GM19328 (cell line): Measurements from ENCODE around the gene OXER1.
"Not testable (repeated sequence)": the region's sequence is repeated elsewhere in the genome, so short reads cannot be mapped to it uniquely, and the experiment has no call there.

Source experiments
- ATAC-seq: cut with Tn5 transposase; IDR thresholded peaks from one replicate; pipeline ENCODE4 v1.9.1; 2021; ENCODE audit warnings: mild to moderate bottlenecking, moderate library complexity; ENCODE audit not compliant: unreplicated experiment

OXER1 gene

DNA sequence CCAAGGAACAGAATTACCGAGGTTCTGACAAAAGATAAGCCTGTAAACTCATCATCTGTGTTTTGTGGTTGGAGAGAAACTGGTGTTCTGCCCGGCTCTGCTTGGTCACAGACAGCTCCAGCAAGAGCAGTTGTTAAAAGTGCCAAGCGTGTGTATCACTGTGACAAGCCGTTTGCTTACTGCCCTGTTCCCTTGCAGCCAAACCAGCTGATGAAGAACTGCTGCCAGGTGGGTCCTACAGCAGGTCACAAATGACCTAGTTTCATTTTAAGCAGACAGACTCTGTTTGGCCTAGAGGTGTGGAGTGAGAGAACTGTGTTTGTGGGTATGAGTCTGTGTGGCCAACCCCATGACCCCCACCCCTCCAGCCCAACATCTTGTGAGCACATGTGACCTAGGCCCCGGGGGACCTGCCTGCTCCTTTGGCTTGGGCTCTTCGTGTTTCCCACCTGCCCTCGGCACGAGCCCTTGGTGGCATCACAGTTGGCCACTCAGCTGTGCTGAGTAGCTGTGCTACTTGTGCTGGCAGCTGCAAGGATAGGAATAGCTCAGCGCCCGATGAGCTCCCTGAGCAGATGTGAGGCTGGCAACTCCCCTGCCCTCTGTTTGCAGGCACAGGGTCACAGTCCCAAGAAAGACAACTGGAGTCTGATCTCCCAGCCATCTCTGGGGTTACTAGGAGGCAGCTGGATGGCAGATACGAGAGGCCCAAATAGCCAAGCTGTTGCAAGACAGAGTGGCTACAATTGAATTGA lies 9.7 kb downstream of the OXER1 start:
- ATAC-seq, result peak; percentile 51

DNA sequence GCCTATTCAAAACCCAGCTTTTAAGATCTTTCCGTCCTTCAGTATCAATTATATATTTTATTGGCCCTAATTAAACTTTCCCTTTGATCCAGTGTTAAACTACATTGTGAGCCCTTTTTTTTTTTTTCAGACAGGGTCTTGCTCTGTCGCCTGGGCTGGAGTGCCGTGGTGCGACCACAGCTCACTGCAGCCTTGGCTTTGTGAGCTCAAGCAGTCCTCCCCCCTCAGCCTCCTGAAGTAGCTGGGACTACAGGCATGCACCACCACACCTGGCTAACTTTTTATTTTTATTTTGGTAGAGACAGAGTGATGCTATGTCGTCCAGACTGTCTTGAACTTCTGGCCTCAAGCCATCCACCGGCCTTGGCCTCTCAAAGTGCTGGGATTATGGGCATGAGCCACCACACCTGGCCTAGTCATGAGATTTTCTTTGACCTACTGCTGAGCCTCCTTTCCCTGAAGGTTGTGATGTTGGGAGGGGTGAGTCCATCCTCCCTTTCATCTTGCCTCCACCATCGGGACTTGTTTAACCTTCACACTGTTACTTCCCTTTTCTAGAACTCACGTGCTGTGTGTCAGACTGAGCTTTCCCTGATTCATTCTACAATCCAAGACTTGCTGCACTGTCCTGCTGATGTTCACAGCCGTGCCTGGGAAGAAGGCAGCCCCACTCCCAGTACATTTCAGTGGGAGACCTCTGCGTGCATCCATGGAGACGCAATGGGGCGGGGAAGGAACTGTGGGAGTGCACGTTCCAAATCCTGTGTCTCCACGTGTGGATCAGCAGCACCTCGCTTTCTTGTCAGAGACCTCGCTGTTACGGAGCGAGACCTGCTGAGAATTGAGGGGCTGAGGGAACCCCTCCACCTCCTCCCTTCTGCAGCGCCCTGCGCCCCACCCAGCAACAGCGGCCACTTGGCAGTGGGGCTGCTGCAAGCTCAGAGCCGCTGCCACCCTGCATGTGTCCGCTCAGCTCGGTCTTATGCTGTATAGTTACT lies 10.8 kb downstream of the OXER1 start:
- no peak for ATAC-seq

DNA sequence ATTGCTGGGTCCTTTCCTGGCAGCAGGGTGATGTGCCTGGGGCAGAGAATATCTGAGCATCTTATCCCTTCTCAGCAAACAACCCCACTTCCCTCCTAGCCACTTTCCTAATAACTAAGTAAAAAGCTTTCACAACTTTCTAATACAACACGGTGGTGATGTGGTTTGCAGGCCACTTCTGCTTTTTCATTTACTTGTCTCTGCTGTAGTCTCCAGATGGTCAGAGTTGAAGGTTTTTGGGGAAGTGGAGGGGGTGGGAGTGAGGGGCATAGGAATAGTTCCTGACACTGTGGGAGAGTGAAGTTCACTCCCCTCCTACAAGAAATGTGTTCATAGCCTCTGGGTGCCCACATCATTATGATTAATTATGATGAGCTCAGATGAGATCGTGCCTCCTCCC lies 11.6 kb downstream of the OXER1 start:
- ATAC-seq, result peak; percentile 67

DNA sequence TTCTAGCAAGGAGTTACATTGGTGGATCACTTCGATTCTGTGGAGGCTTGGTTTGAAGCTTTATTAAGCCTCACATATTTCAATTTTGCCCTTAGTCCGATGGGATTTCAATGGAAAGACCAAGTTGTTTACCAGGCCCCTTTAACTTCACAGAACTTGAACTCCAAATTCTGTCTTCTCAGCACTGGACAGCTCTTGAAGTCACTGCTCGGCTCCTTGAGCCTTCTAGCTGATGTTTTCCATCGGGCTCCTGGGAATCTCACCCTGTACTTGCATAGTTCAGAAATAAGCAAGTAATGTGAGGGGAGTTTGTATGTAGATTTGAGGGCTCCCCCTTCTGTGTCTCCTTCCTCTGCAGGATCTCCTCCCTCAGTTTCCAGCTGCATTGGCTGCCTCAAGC lies 15.1 kb downstream of the OXER1 start:
- ATAC-seq, result no peak

DNA sequence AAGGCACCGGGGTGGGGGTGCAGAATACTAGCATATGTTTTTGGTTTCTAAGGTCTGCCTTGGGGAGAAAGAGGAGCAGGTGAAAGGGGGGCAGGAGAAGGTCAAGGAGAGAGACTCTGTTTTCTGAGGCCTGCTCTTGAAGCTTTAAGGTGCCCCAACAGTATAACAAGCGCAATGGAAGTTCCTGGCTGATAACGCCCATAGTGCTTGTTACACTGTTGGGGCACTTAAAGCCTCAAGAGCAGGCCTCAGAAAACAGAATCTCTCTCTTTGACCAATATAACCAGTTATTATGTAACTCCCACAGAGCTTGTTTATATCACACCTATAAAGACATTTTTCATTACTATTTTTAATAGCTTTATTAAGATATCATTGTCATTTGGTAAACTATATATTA lies 16.5 kb downstream of the OXER1 start:
- ATAC-seq, result no peak

DNA sequence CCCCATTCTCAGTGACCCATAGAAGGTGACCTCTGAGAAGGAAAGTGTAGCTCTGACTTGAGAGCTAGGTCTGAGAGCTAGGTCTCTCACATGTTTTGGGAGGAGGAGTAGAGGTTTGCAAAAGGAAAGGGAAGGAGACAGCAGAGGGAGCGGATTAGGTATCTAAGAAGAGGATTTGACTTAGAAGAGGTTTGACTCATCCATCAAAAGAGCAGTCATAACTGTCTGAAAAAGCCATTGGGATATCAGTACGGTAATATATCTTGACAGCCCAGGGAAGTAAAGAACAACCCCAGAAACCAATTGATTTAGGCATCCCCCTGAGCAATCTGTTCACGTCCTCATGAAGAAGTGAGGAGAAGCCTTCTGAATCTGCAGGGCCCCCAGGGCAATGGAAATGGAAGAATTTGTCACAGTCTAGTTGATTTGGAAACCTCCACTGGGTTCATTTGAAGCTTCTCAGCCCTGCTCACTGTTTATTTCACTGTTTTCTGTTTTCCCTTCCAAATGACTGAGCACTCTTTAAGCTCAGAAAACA lies 19.3 kb downstream of the OXER1 start:
- ATAC-seq, result no peak

DNA sequence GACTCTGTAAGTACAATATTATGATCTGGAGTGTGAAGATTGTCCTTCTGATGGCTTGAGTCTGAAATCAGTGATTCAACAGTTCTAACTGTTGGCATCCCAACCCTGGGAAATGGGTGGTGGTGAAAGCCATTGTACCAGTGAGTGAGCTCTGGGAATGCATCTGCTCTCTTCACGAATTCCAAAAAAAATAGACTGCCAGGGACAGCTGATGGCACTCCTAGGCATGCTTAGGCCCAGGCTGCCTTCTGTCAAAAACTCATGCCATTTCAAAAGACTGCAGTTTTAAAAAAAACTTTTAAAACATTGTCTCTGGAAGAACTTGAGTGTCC lies 20.3 kb downstream of the OXER1 start:
- no peak for ATAC-seq

DNA sequence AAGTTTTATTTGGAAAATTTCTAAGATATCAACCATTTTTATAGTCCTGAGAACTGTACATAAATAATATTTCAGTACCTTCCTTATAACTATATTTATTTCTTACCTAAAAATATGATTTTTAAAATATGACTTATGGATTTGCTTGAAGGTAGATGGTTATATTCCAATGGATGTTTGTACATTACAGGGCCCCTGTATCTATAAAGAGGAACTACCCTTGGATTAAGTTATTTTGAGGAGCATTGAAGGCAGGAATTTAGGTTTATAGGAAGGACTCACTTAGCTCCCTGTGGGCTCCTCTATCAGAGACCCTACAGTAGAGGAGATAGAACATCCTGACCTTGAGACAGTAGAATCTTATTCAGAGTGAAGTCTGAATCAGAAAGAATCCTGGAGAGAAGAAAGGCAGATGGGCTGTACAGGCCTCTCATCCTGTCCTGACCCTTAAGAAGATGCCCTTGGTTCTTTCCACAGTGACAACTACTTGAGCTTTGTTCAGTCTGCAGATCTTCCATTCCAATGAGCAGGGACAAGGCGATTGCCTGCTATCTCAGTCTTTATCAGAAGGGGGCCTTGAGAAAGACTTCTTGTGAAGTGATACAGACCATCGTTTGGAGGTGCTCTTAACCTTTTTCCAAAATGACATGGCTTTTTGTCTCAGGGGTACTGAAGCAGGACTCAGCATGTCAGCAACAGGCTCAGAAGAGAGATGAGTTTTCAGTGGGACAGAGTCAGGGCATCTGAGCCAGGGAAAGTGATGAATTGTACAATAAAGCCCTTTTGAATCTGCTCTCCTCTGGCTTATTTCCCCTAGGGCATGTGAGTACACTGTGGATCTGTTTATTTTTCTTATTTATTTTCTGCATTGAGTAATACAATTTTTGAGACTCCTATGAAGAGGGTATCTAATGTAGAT lies 20.9 kb downstream of the OXER1 start:
- no peak for ATAC-seq

DNA sequence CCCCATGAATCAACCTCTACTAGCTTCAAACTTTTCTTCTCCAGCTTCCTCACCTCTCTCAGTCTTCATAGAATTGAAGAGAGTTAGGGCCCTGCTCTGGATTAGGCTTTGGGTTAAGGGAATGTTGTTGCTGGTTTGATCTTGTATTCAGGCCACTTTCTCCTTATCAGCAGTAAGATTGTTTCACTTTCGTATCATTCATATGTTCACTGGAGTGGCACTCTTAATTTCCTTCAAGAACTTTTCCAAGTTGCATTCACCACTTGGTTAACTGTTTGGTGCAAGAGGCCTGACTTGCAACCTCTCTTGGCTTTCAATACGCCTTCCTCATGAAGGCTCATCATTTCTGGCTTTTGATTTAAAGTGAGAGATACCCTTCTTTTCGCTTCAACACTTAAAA lies 22.8 kb downstream of the OXER1 start:
- no peak for ATAC-seq

DNA sequence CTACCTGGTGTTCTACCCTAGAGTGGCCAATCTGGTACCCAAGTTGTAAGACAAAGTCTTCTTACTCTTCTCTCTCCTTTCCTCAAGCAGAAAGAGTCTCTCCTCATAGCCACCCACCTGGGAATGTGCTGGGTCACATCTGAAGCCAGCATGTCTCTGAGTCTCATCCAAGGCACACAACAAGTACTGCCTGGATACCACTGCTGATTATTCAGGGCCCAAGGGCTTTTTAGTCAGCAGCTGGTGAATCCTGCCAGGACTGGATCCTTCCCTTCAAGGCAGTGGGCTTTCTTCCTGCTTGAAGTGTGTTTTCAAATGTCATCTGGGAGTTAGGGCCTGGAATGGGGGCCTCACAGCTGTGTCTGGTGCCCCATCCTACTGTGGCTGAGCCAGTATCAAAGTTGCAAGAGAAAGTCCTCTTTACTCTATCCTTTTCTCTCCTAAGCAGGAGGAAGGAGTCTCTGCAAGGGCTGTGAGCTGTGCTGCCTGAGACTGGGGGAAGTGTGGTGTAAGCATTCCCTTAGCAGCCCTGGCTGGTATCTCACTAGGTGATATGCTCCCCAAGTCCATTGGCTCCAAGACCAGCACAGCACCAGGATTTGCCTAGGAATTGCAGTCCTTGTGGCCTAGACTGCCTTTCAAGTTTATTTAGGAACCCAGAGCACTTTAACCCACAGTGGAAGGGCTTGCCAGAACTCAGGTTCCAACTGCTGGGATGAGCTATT lies 27.2 kb downstream of the OXER1 start:
- no peak for ATAC-seq

DNA sequence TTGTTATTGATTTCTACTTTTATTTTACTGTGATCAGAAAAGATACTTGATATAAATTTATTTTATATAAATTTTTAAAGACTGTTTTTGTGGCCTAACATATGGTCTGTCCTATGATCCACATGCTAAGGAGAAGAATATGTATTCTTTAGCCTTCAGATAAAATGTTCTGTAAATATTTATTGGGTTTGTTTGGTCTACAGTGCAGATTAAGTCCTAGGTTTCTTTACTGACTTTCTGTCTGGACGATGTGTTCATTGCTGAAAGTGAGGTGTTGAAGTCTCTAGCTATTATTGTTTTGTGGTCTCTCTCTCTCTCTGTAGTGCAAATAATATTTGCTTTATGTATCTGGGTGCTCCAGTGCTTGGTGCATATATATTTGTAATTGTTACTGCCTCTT lies 30.1 kb downstream of the OXER1 start:
- ATAC-seq, result no peak

DNA sequence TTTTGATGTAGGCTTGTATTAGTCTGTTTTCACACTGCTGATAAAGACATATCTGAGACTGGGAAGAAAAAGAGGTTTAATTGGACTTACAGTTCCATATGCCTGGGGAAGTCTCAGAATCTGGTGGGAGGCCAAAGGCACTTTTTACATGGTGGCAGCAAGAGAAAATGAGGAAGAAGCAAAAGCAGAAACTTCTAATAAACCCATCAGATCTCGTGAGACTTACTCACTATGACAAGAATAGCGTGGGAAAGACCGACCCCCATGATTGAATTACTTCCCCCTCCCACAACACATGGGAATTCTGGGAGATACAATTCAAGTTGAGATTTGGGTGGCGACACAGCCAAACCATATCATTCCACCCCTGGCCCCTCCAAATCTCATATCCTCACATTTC lies 32.6 kb downstream of the OXER1 start:
- ATAC-seq, result not testable (repeated sequence)

DNA sequence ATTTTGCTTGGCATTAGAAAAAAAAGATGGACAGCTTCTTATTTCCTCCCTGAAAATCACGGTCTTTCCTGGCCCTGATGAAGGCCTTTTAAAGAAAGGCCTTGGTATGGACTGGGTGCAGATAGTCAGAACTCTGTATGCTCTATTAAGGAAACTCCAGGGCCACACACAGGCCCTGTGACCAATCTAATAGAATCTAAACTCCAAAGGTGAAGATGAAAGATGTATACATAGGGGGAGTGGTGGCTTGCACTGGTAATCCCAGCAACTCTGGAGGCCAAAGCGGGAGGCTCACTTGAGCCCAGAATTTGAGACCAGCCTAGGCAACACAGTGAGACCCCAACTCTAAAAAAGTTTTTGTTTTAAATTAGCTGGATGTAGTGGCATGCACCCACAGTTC lies 37.3 kb downstream of the OXER1 start:
- no peak for ATAC-seq

DNA sequence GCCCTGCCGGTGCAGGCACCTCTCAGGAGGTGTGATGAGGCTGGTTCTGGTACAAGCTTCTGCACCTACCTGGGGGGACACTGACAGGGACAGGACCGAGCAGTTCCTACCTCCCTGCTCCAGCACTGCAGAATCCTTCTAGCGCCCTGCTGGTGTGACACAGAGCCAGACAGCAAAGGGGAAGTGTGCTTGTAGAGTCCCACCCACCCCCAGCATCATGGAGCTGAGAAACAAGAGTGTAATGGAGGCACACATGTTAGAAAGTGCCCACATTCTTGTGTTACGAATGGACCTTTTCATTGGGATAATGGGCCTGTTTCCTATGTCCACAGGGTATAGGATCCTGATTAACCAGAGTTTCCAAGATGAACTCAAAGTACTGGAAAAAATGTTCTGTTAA lies 38.3 kb downstream of the OXER1 start:
- ATAC-seq, result no peak

DNA sequence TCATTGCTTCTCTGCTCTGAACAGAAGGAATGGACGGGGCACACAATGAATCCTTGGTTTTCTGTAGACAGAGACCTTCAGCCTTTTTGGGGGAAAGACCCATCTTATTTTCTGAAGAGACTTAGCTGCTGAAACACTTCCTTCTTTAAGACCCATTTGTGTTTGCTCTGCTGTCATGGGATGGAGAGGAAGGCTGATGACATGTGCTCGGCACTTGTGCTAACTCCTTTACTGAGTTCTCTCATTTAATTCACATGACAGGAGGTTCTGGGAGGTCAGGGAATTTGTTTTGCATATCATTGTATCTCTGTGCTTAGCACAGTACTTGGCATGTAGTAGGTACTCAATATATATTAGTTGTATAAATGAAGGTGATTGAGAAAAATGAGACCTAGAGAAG lies 39.0 kb downstream of the OXER1 start:
- no peak for ATAC-seq

DNA sequence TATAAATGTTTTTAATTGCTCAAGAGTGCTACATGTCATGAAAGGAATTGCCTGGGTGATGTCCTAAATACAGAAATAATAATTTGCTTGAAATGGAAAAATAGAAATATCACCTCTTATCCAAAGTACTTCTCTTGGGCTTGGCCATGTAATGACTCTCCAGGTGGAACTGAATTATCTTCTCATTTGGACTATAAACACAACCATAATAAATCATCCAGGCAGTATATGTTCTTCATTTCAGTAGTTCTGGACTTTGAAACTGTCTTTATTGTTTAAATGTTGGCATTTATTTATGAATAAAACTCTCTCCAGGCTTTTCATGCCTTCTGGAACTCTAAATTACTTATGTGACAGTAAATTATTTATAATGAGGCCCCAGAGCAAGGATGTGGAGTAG lies 40.5 kb downstream of the OXER1 start:
- no peak for ATAC-seq

DNA sequence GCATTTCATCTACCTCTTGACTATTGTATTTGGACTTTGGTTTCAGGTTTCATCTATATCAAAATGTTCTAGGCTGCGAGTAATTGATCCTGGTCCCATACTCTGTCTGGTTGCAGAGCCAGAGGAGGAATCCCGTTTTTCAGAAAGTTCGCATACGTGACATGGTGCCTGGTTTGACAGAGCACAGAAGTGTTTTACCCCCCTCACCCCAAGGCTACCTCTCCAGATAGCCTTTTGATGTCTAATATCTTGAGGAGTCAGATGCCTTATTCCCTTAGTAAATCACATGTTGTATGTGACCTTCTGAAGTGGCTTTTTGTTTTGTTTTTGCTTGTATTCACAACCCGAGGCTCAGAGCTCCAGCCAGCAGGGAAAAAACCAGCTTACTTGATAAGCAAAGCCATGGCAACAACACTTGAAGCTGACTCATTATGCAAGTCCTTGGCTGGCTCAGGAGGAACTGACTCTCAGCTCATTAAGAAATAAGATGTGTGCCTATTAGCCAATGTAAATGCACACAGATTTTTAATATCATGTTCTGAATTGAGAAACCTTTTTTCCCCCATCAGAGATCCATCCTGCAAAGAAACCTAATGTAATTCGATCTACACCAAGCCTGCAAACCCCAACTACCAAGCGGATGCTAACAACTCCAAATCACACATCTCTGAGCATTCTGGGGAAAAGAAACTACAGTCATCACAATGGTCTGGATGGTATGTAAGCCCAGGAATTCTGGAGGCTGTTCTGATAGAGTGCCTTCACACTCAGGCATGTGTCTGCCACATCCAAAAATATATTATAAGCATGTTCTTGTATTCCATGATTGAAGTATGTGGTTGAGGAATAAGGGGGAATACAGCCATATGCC lies 41.4 kb downstream of the OXER1 start:
- ATAC-seq, result peak; percentile 86

DNA sequence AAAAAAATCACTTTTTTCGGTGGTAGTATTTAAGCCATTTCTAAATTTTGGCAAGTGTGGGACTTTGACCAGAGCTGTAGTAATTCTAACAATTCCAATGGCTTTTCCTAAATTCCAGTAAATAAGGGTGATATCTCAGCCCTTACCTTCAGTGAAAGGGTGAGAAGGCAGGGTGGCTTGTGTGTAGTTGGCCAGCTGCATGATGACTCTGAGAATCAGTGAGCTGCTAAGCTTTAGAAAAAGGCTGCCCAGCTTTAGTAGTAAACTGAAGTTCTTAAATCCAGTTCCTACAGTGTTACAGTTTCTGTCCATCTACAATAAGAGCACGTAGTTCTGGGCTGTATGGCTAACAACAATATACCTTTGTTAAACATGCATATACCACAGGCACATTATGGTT lies 42.0 kb downstream of the OXER1 start:
- ATAC-seq, result peak; percentile 10

DNA sequence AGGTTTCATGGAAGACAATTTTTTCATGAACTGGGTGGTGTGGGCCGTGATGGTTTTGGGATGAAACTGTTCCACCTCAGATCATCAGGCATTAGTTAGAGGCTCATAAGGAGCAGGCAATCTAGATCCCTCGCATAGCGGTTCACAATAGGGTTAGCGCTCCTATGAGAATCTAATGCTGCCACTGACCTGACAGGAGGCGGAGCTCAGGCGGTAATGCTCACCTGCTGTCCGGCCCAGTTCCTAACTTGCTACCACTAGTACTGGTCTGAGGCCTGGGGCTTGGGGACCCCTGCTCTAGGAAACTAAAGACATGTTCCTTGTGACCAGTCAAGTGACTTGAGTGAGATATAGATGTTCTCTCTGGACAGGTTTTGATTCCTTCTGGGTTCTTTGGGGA lies 49.2 kb downstream of the OXER1 start:
- no peak for ATAC-seq
